Endodermal cell (in vitro differentiated cells): Measurements from ENCODE around the gene LAIR1. TPM values are rescaled to one million over a fixed set of nuclear protein-coding genes. Genes with fewer than 3 reads are reported as not detected.

Experiments used
- DNase-seq: peaks from one replicate; pipeline ENCODE4 v3.0.0-alpha.2; 2017
- H3K27ac ChIP-seq: 2 replicates; pipeline ENCODE4 v1.5.1; 2013; ENCODE audit warnings: mild to moderate bottlenecking, low read depth, low read length, moderate library complexity
- H3K27me3 ChIP-seq: 2 replicates; pipeline ENCODE4 v1.6.1; 2013; ENCODE audit warnings: mild to moderate bottlenecking, low read length, moderate library complexity; ENCODE audit not compliant: insufficient read depth, control insufficient read depth, poor library complexity, severe bottlenecking
- H3K36me3 ChIP-seq: 2 replicates; pipeline ENCODE4 v1.7.0; 2013; ENCODE audit warnings: mild to moderate bottlenecking, low read length, moderate library complexity; ENCODE audit not compliant: control insufficient read depth, insufficient read depth
- H3K4me1 ChIP-seq: one replicate; pipeline ENCODE4 v1.7.0; 2013; ENCODE audit warnings: low read length; ENCODE audit not compliant: control insufficient read depth, insufficient read depth
- H3K4me3 ChIP-seq: 2 replicates; pipeline ENCODE4 v1.5.1; 2013; ENCODE audit warnings: mild to moderate bottlenecking, low read length, moderate library complexity
- H3K9ac ChIP-seq: 2 replicates; pipeline ENCODE4 v1.6.1; 2013; ENCODE audit warnings: mild to moderate bottlenecking, low read length, moderate library complexity; ENCODE audit not compliant: poor library complexity, severe bottlenecking; ENCODE audit errors: extremely low read depth
- H3K9me3 ChIP-seq: 2 replicates; pipeline ENCODE4 v1.6.1; 2013; ENCODE audit warnings: mild to moderate bottlenecking, low read length, moderate library complexity; ENCODE audit not compliant: control insufficient read depth
- H3K27ac Mint-ChIP-seq: 2 replicates; pipeline ENCODE4 v1.8.0; 2020; ENCODE audit warnings: mixed read lengths
- H3K27me3 Mint-ChIP-seq: 2 replicates; pipeline ENCODE4 v1.8.0; 2021; ENCODE audit warnings: mild to moderate bottlenecking, mixed read lengths; ENCODE audit not compliant: insufficient read depth
- H3K36me3 Mint-ChIP-seq: 2 replicates; pipeline ENCODE4 v1.8.0; 2020; ENCODE audit warnings: low read depth, mixed read lengths
- H3K4me1 Mint-ChIP-seq: 2 replicates; pipeline ENCODE4 v1.8.0; 2020; ENCODE audit warnings: mixed read lengths
- H3K4me3 Mint-ChIP-seq: 2 replicates; pipeline ENCODE4 v1.8.0; 2020; ENCODE audit warnings: mild to moderate bottlenecking, moderate library complexity, mixed read lengths
- H3K9me3 Mint-ChIP-seq: 2 replicates; pipeline ENCODE4 v1.8.0; 2020; ENCODE audit warnings: mild to moderate bottlenecking, mixed read lengths
- CTCF ChIP-seq: fragments of 200-600 bp; sonication (generic); conservative IDR thresholded peaks from 2 replicates; pipeline ENCODE4 v1.5.0; 2021; ENCODE audit warnings: antibody characterized with exemption, mild to moderate bottlenecking
- WGBS, 2 experiments: methylation state at CpG; one replicate each; pipeline versions ENCODE4 v1.1.5 to v1.1.7; 2013; ENCODE audit warnings: missing lambda C conversion rate in 2 of 2, mixed read lengths in 1 of 2; ENCODE audit not compliant: insufficient coverage in 1 of 2, insufficient read length in 1 of 2; 5-methylcytosine and 5-hydroxymethylcytosine counted together
- total RNA-seq, 2 donors: library from RNA; stranded (reverse); fragmentation: NEBNext Ultra II Directional in 1 of 2; extraction: Animal tissue kit (Norgen Biotek cat#: 25700) in 1 of 2; gene quantifications; 2 replicates in 1 of 2; 3 replicates in 1 of 2; pipeline ENCODE4 v1.2.1, GENCODE V29; 2021

LAIR1 gene
- total RNA-seq, 2 donors from 2014 or later: not detected

- no peaks in the 10 kb centered on the region for H3K36me3 ChIP-seq
- Mint-ChIP-seq H3K27me3 (peaks cover 6% of the 10 kb centered on the region), H3K4me1 (no peaks in the 10 kb centered on the region), H3K4me3 (no peak overlapping the region), H3K36me3 (no peaks in the 10 kb centered on the region), H3K27ac (no peak overlapping the region), H3K9me3 (peaks cover 4% of the 10 kb centered on the region)
- no peak overlapping the region for H3K9ac ChIP-seq
- H3K4me3 ChIP-seq: no peak overlapping the region
- 75 to 83% methylated on average over 5 to 6 of the region's 6 CpGs for WGBS, 2 experiments
- H3K9me3 ChIP-seq: no peaks in the 10 kb centered on the region
- H3K27ac ChIP-seq: no peak overlapping the region
- TF ChIP-seq CTCF: no peak
- H3K27me3 ChIP-seq: no peaks in the 10 kb centered on the region
- no peaks in the 10 kb centered on the region for H3K4me1 ChIP-seq
- DNase-seq: no peak
Observed at GRCh38 chr19:54312011-54312410, 52.7 kb downstream of the LAIR1 start.

- no peaks in the 10 kb centered on the region for H3K4me1 ChIP-seq
- H3K27me3 ChIP-seq: no peaks in the 10 kb centered on the region
- no peak overlapping the region for H3K27ac Mint-ChIP-seq
- H3K9me3 Mint-ChIP-seq: peaks cover 8% of the 10 kb centered on the region
- no peaks in the 10 kb centered on the region for H3K36me3 ChIP-seq
- H3K9ac ChIP-seq: no peak overlapping the region
- no peaks in the 10 kb centered on the region for H3K4me1 Mint-ChIP-seq
- no peaks in the 10 kb centered on the region for H3K9me3 ChIP-seq
- no peak overlapping the region for H3K4me3 Mint-ChIP-seq
- WGBS, 2 experiments: 60 to 83% methylated on average over 1 to 4 of the region's 5 CpGs
- H3K27ac ChIP-seq: no peak overlapping the region
- no peak for DNase-seq
- H3K36me3 Mint-ChIP-seq: no peaks in the 10 kb centered on the region
- peaks cover 6% of the 10 kb centered on the region for H3K27me3 Mint-ChIP-seq
- no peak overlapping the region for H3K4me3 ChIP-seq
- TF ChIP-seq CTCF: no peak
Observed at GRCh38 chr19:54311486-54311885, 53.2 kb downstream of the LAIR1 start.

GRCh38 chr19:54310543-54310942 is 54.2 kb downstream of the LAIR1 start:
- no peak for DNase-seq
- Histone ChIP-seq H3K27ac (no peak overlapping the region), H3K4me3 (no peak overlapping the region), H3K9ac (no peak overlapping the region), H3K27me3 (no peaks in the 10 kb centered on the region), H3K9me3 (no peaks in the 10 kb centered on the region), H3K4me1 (no peaks in the 10 kb centered on the region), H3K36me3 (no peaks in the 10 kb centered on the region)
- TF ChIP-seq CTCF: no peak
- Mint-ChIP-seq H3K9me3 (peaks cover 8% of the 10 kb centered on the region), H3K27ac (no peak overlapping the region), H3K4me1 (no peaks in the 10 kb centered on the region), H3K4me3 (no peak overlapping the region), H3K36me3 (no peaks in the 10 kb centered on the region), H3K27me3 (peaks cover 8% of the 10 kb centered on the region)
- WGBS, 2 experiments: 70 to 80% methylated on average over 1 to 5 of the region's 5 CpGs
